HG02852 (cell line): ENCODE data around the gene CCT7.

Experiments
- ATAC-seq: cut with Tn5 transposase; IDR thresholded peaks from one replicate; pipeline ENCODE4 v1.9.1; 2021; ENCODE audit warnings: mild to moderate bottlenecking, moderate library complexity; ENCODE audit not compliant: unreplicated experiment

The CCT7 gene

DNA sequence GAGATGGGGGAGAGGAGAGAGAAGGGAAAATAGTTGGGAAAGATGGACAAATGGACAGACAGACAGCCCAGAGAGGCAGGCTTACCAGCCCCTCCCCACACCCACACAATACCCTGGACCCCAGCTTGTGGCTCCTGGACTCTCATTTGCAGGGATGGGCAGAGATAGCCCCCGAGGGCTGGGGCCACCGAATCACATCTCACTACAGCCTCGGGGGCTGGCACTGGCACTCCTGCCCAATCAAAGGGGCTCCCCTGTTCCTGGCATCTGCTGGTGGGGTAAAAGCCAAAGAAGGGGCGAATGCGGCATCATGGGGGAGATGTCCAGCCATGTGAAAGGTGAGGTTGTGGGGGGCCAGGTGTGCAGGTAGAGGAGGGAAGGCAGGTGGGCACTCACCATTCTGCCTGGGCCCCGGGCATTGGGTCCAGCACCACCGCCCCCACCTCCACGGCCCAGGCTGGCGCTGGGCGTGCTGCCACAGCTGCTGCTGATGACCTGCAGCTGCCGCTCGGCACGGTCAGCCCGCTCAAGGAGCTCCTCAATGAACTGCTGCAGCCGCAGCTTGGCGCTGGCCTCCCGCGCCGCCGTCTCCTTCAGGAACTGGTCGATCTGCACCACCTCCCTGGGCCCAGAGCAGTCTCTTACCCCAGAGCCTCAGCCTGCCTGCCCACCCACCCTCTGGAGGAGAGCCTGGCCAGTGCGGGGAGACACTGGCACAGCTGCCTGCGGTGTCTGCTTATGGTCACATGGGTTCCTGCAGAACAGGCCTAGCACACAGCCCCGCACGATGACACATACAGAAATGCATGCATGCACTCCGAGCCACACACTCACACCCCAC, 32.2 kb downstream of the CCT7 start:
- no peak for ATAC-seq

DNA sequence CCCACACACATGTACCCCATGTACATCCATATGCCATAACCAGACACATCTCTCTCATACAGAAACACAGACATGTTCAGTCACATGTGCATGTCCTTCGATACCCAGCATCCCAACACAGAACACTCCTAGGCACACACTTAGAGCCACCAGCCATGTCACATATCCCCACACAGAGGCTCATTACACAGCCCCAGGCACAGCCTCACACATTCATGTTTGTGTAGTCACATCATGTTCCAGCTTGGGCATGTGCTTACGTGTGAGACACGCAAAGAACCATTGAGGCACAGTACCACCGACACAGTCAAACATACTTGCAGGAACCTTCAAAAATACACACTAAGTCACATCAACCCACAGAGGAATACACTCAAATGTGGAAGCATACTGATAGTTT, 32.9 kb downstream of the CCT7 start:
- ATAC-seq: no peak

GRCh38 chr2:73268366-73268829, 34.3 kb downstream of the CCT7 start:
- ATAC-seq: no peak

- peak; percentile 67 for ATAC-seq
Observed at GRCh38 chr2:73268830-73269685, 35.0 kb downstream of the CCT7 start.

DNA sequence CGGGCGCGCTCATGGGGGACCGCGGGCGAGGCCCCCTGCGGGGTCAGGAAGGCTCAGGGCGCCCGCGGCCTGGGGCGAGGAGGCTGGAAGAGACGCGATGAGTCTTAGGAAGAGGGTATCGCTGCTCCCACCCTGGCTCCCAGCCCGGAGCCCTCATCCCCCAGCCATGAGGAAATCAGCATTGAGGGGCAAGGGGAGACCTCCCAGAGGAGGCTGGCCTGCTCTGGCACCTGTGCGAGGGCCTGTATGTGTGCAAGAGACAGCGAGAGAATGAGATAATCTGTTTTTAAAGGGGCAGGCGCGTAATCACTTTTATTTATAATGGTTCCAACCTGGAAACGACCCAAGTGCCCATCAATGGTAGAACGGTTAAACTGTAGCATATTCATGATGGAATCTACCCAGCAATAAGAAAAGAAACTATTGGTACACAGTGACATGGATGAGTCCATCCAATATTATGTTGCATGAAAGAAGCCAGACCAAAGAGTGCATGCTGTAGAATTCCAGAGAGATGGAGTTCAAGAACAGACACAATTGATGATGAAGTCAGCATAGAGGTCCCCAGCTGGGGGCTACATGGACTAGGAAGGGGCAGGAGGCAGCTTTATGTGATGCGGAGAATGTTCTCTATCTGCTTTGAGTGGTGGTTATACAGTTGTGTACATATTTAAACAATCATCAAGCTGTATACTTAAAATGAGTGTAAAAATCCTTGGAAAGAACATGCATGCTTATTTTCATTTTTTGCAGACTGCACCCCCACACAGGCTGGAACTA, 35.8 kb downstream of the CCT7 start:
- peak; percentile 7 for ATAC-seq

GRCh38 chr2:73272270-73272669, 38.2 kb downstream of the CCT7 start:
- ATAC-seq: no peak

- ATAC-seq: no peak
Observed at GRCh38 chr2:73279852-73280251, 45.7 kb downstream of the CCT7 start.

DNA sequence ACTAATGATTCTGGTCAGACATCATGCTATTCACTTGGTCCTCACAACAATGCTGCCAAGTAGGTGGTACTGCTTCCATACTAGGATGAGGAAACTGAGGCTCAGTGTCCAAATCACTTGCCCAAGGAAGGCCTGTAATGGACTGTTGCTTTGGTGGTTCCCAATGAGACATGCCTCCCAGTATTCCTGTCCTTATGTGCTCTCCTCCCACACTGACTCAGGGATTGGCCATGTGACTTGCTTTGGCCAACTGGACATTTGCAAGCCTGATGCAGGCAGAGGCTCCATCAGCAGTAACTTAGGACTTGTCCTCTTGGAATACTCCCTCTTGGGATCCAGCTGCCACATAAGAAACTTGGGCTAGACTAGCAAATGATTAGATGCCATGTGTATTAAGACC, 47.1 kb downstream of the CCT7 start:
- no peak for ATAC-seq

DNA sequence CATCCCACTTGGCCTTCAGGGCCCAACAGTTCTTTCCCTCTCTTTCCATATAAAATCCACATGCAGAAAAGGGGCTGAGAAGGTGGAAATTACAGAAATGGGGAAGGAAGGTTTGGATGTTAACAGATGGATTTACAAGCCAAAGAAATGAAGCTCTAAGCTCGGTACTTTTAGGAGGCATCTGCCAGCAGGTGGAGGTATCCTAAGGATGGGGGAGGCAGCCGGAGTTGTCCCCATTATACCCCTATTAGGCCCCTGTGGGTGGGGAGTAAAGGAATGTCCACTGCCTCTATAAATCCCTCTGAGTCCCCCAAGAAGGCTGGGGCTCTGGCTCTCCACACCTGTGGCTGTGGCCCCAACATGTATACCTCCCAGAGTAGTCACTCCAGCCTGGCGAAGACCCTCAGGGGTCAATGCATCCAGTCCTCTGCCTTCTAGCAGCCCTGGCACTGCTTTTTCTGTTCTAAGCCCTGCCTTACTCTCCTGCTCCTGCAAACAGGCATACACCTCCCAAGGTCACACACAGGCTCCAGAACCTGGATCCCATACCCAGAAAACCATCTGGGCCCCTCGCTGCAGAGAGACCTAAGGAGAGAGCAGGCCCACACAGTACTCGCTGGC, 48.9 kb downstream of the CCT7 start:
- no peak for ATAC-seq

- ATAC-seq: peak; percentile 29
Observed at GRCh38 chr2:73283545-73284295, 49.6 kb downstream of the CCT7 start.

GRCh38 chr2:73284296-73285158, 50.4 kb downstream of the CCT7 start, which contains the start of gene FBXO41:
Gene FBXO41, minus strand, starts transcription at chr2:73284478. Its CDS starts 14,848 bp downstream, at chr2:73269630.
- ATAC-seq: peak; percentile 75

GRCh38 chr2:73285159-73285739, 51.1 kb downstream of the CCT7 start:
- ATAC-seq: peak; percentile 49

DNA sequence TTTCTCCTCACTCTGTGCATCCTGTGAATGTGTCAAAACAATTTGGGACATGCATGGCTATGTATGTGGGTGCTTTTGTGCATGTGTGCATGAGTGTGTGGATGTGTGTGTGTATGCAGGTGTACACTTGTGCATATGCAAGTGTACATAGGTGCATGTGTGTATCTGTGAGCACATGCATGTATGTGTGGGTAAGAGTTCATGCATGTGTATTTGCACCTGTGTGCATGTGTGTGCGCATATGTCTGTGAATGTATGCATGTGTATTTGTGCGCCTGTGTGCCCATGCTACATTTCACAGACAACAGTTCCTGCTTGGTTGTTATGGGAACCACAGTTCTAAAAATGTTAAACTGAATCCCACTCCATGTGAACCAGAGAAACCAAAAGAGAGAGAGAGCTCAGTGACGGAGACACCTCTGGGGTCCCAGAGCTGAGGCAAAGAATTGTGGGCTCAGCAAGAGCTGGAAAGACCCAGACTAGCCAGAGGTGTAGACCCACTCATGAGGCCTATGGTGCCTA, 52.1 kb downstream of the CCT7 start:
- ATAC-seq: no peak

DNA sequence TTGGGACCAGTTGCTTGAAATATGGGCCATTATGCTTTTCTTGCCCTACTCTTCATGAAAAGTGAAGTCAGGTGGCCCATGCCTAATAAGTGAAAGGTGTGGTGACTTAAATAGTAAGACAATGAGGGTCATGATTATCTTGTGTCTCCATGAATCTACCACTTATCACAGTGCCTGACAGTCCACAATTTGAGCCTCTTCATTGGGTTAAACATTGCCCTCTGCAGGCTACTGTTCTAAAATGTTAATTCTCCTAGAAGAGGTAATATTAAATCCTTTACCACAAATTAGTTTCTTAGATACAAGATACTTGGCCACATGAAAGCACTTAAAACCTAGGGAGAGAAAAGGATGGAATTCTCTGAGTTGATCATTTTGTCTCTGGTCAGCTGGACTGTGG, 55.2 kb downstream of the CCT7 start:
- ATAC-seq: no peak

- no peak for ATAC-seq
Observed at GRCh38 chr2:73290049-73290839, 56.1 kb downstream of the CCT7 start.

GRCh38 chr2:73291093-73291460, 57.0 kb downstream of the CCT7 start:
- no peak for ATAC-seq

GRCh38 chr2:73291461-73292315, 57.6 kb downstream of the CCT7 start:
- ATAC-seq: no peak
